GM18907 (cell line): ENCODE data around the gene CBX8.

Experiments
- ATAC-seq: cut with Tn5 transposase; IDR thresholded peaks from one replicate; pipeline ENCODE4 v1.9.1; 2021; ENCODE audit warnings: mild to moderate bottlenecking, moderate library complexity; ENCODE audit not compliant: unreplicated experiment

CBX8 gene

GRCh38 chr17:79795795-79796443, 958 bp downstream of the CBX8 start:
- ATAC-seq = no peak

DNA sequence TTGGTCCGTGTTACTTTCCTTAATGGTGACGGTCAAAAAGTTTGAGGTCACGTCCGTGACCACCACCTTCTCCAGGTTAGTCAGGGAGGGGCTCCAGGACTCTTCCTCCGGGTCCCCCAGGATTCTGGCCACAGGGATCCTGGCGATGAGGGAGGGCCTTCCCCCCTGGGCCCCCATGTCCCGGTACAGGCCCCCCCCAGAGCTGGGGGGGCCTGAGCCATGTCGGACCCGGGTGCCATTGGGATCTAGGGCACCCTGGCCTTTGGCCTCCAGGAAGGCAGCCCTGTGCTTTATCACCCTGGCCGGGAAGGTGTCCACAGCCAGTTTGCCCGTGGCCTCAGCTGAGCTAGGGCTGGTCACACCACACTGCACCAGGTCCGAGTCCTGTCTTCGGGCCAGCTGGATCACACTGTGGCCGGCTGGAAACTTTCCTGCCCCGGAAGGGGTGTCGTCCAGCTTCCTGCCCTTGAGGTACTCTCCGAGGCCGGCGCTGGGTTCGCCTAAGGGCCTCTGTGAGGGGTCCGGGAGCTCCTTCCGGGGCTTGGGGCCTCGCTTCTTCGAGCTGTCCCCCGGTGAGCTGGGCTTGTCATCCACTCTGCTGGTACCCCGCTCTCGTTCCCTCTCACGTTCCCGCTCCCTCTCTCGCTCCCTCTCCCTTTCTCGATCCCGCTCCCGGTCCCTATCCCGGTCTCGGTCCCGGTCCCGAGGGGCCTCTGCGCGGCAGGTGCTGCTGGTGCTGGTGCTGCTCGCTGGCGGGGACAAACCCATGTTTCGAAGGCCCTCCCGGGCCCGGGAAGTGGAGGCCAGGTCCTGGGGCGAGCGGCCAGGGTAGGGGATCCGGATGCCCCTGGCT, 2.0 kb downstream of the CBX8 start:
- no peak for ATAC-seq

DNA sequence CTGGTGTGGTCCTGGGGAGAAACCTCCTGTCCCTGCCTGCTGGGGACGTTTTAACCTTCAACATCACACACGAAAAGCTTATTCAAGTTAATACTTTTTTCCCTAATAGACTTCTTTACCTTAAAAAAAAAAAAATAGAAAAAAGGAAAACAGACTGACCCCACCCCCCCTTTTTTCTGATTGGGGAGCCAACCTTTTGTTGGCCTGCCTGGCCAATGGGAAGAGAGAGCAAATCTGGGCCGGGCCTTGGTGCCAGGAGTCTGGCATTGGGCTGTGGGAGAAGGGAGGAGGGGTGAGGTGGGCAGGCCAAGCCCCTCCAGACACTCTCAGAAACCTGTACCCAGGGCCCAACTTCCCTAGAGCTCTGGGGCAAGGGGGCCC, 3.0 kb downstream of the CBX8 start:
- ATAC-seq = no peak

GRCh38 chr17:79792984-79793923, 3.6 kb downstream of the CBX8 start:
- no peak for ATAC-seq

DNA sequence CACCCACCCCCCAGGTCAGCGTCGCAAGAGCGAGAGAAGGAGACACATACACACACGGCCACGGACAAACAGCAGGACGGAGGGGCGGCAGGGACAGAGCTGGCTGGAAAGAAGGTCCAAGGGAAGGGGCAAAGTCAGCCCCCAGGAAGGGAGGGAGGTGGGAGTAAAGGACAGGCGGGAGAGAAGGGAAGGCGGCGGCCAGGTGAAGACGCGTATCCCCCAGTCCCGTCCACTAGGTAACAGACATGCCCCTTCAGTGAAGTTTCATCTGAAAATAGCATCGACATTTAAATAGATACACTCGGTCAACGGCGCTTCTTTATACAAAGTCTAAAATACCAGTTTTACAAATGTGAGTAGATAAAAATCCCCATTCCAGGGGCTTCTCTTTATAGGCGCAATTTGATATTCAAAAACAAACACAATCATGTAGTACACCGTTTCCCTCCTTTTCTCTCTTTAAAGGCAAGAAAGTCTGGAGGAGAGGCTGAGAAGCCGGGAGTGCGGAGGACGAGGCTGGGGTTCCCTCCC, 4.5 kb downstream of the CBX8 start:
- ATAC-seq = no peak

DNA sequence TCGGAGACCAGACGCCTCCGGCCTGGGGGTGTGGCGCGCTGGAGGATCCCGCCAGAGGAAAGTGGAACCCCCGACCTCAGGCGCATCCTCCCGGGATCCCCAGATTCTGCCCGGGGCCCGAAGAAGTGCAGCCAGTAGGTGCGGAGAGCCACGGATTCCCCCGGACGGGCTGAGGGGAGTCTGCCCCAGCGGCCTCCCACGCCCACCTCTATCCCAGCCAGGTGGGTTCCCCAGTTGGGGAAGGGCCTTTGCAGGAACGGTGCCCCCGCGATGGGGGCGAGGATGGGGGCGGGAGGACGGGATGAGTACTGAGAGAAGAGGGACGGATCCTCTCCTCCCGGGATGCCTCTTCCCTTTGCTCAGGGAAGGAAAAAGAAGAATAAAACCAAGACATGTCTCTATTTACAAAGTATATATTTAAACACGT, 5.1 kb downstream of the CBX8 start:
- no peak for ATAC-seq

DNA sequence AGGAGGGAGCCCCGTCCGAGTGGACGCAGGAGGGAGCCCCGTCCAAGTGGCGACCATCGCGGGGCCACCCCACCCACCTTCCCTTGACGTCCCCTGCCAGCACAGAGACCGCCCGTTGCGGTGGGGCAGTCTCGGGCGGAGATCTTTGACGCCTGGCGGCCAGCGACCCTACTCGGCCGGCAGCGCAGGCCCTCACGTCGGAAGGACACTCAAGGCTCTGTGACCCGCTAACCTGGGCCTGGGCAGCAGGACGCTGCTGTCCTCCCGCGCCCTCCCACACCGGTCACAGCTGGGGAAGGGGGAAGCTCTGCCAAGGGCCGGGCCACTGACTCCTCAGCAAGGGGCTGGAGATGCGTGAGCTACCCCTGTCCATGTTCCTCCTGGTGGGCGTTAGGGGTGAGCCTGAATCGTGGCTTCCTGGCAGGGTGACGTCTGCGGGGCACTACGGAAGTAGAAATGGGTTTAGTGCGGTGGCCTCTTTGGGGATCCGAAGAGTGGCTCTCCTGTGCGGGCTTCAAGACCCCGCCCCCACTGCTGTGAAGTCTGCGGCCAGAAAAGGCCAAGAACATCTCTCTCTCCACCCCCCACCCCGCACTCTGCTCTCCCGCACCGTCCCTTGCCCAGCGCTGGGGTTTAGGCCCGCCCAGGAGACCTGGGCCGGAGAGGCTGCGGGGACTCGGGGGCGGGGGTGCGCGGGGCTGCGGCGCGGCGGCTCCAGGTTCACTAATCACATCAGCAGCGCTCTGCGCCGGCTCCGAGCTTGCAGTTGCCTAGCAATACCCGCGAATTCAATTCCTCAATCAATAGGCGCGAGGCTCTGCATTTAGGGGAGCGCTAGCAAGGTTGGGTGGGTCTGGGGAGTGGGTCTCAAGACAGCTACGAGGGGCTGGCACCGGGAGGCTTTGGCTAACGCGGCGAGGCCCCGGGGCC, 5.8 kb downstream of the CBX8 start:
- ATAC-seq = no peak

GRCh38 chr17:79789943-79790804, 6.7 kb downstream of the CBX8 start:
- no peak for ATAC-seq

GRCh38 chr17:79788989-79789942, 7.6 kb downstream of the CBX8 start:
- no peak for ATAC-seq

GRCh38 chr17:79788455-79788854, 8.4 kb downstream of the CBX8 start:
- ATAC-seq = no peak

- no peak for ATAC-seq
These were observed 9.8 kb downstream of the CBX8 start for GRCh38 chr17:79786930-79787643.

GRCh38 chr17:79785900-79786810, 10.7 kb downstream of the CBX8 start:
- ATAC-seq = no peak

DNA sequence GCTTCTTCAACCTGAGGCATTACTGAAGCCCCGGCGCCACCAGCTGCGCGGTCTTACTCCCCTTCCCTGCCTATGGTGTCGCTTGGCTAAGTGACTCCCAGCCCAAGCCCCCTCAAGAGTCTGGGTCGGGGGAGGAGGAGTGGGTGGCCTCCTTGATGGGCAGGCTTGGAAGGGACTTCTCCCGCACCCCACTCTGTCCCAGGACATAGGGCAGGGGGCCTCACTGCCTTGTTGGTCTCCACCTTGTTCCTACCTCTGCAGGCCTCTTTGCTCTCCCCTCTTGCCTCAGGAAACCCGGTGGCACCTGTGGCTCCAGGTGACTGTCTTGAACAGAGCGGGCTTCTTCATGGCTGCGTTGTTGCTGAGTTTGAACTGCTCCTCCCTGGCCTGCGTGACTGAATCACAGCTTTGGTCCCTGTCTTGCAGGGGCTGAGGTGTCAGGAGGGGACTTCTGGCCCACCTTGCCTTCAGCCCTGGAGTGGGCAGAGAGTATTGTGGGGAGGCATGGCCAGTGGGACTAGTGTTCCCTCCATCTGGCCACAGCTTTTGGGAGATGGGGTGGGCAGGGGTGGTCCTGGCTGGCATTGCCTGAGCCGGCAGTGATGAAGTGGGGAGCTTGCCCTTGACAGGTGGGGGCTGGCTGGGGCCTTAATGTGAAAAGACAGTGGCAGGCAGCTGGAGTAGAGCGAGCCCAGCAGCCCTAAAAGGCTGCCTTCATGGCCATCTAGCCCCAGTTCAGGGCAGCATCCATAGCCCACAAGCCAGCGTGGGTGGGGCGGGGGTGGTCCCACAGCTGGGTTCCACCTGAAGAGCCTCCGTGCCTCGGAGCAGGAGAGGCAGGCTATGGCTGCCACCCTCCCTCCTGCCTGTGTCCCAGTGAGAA, 11.6 kb downstream of the CBX8 start:
- no peak for ATAC-seq

DNA sequence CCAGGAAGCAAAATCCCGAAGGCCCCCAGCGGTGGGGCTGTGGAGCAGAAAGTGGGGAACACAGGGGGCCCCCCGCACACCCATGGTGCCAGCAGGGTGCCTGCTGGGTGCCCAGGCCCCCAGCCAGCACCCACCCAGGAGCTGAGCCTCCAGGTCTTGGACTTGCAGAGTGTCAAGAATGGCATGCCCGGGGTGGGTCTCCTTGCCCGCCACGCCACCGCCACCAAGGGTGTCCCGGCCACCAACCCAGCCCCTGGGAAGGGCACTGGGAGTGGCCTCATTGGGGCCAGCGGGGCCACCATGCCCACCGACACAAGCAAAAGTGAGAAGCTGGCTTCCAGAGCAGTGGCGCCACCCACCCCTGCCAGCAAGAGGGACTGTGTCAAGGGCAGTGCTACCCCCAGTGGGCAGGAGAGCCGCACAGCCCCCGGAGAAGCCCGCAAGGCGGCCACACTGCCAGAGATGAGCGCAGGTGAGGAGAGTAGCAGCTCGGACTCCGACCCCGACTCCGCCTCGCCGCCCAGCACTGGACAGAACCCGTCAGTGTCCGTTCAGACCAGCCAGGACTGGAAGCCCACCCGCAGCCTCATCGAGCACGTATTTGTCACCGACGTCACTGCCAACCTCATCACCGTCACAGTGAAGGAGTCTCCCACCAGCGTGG, 12.4 kb downstream of the CBX8 start:
- ATAC-seq = no peak

- ATAC-seq = no peak
These were observed 13.0 kb downstream of the CBX8 start for GRCh38 chr17:79783891-79784290.
